Stomach (tissue), 4 donors: Measurements from ENCODE around the gene CADM3.

Experiments
- POLR2A ChIP-seq, 4 donors: fragments of 450-650 bp; IDR thresholded peaks; one replicate each; pipeline ENCODE4 v1.6.1; 2016; ENCODE audit warnings: antibody characterized with exemption in 4 of 4, control low read depth in 2 of 4, mild to moderate bottlenecking in 1 of 4, moderate library complexity in 1 of 4
- TF ChIP-seq, protein P1 (sequence below), 7 experiments: fragments of 450-650 bp in 4 of 7; fragments of 200-600 bp in 3 of 7; sonication (generic) in 3 of 7; IDR thresholded peaks; one replicate each; pipeline ENCODE4 v1.5.1; 2016 to 2019; ENCODE audit warnings: antibody characterized with exemption in 7 of 7, control low read depth in 2 of 7, mild to moderate bottlenecking in 1 of 7

DNA sequence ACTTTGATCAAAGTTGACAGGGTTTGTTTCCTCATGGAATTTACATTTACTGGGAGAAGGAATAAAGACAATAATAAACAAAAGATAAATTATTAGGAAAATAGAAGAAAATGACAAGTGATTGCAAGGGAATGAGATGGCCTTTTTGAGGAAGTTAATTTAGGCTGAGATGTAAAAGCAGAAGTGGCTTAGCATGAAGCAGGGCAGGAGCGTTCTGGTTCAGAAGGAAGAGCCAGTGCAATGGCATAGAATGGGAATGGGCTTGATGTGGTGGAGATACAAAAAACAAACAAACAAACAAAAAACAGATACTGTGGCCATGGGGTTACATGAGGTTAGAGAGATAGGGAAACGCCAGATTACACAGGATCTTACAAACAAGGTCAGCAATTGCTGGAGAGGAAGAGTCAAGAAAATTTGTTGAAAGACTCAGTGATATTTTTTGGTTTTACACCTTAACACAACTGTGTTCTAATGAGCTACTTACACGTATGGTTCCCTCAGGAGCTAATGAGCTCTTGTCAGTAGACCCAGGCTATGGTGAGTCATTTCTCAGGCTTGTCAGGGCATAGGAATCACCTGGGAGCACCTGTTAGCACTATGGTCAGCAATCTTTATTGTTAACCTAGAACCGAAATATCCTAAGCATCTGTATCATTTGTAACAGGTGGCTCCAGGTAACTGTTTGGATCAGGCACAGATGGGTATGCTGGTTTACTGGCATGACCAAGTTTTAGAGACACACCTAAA is 8.7 kb upstream of the CADM3 start:
- no peak for TF ChIP-seq POLR2A (IDR thresholded peaks at IDR 0.05)
- TF ChIP-seq, protein P1, sequence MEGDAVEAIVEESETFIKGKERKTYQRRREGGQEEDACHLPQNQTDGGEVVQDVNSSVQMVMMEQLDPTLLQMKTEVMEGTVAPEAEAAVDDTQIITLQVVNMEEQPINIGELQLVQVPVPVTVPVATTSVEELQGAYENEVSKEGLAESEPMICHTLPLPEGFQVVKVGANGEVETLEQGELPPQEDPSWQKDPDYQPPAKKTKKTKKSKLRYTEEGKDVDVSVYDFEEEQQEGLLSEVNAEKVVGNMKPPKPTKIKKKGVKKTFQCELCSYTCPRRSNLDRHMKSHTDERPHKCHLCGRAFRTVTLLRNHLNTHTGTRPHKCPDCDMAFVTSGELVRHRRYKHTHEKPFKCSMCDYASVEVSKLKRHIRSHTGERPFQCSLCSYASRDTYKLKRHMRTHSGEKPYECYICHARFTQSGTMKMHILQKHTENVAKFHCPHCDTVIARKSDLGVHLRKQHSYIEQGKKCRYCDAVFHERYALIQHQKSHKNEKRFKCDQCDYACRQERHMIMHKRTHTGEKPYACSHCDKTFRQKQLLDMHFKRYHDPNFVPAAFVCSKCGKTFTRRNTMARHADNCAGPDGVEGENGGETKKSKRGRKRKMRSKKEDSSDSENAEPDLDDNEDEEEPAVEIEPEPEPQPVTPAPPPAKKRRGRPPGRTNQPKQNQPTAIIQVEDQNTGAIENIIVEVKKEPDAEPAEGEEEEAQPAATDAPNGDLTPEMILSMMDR (IDR thresholded peaks at IDR 0.05): no peak
